Stimulated activated CD8-positive, alpha-beta memory T cell treated with anti-CD3 and anti-CD28 coated beads, Interleukin-7, amount 100 ng/mL, for 48 hours (primary cell): ENCODE data around the gene MFGE8.

Experiments
- DNase-seq, 2 donors: peaks; one replicate each; pipeline ENCODE4 v3.0.0-alpha.2; 2020; ENCODE audit warnings: low read depth in 1 of 2; ENCODE audit errors: extremely low read depth in 1 of 2

Gene MFGE8

GRCh38 chr15:88874684-88875083 is 38.5 kb downstream of the MFGE8 start:
- no peak for DNase-seq

DNA sequence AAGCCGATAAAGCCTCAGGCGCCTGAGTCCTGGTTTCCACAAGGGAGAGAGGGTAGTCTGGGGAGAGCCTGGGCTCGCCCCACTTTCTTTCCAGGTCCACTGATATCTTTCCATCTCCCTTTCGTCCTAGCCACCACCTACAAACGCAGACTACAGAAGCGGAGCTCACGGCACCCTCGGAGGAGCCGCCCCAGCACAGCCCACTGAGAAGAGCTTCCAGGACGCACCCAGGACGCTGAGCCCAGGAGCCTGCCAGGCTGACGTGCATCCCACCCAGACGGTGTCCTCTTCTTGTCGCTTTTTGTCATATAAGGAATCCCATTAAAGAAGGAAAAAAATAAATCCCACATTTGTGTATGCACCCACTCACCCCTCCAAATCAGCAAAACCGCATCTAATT is 38.9 kb downstream of the MFGE8 start:
- DNase-seq: no peak

DNA sequence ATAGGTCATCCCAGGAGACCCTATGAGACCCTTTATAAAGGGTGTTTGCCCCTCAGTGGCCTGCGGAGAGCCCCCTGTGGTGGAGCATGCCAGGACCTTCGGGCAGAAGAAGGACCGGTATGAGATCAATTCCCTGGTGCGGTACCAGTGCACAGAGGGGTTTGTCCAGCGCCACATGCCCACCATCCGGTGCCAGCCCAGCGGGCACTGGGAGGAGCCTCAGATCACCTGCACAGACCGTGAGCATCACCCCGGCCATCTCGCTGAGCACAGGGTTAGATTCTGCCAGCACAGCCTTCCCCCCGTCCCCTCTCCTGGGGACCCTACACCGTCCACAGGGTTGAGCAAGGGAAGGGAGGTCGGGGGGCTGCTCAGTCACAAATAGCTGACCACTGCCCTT is 39.4 kb downstream of the MFGE8 start:
- DNase-seq: no peak

DNA sequence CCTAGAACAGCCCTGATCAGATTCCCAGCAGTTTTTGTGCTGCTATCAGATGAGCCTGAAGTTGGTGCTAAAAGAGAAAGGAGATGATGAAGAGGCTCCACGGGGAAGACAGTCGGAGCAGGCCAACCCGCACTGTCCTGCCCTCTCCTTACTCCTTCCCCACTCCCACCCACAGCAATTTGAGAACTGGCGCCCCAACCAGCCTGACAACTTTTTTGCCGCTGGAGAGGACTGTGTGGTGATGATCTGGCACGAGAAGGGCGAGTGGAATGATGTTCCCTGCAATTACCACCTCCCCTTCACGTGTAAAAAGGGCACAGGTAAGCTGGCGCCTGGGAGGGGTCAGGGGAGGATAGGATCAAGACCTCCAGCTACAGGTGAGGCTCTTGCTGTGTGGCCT is 40.5 kb downstream of the MFGE8 start:
- no peak for DNase-seq

- no peak for DNase-seq
Measured at GRCh38 chr15:88872106-88872505, 41.1 kb downstream of the MFGE8 start.

DNA sequence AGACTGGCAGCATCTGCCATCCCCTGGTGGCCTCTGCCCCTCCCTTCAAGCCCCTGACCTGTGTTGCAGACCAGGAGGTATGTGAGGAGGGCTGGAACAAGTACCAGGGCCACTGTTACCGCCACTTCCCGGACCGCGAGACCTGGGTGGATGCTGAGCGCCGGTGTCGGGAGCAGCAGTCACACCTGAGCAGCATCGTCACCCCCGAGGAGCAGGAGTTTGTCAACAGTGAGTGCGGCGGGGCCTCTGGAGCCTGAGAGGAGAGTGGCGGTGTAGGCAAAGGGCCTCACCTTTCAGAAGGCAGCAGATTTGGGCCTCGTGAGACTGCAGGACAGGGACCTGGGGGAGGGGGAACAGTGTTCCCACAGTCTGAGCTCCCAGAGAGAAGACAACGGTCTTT is 41.9 kb downstream of the MFGE8 start:
- DNase-seq: no peak

DNA sequence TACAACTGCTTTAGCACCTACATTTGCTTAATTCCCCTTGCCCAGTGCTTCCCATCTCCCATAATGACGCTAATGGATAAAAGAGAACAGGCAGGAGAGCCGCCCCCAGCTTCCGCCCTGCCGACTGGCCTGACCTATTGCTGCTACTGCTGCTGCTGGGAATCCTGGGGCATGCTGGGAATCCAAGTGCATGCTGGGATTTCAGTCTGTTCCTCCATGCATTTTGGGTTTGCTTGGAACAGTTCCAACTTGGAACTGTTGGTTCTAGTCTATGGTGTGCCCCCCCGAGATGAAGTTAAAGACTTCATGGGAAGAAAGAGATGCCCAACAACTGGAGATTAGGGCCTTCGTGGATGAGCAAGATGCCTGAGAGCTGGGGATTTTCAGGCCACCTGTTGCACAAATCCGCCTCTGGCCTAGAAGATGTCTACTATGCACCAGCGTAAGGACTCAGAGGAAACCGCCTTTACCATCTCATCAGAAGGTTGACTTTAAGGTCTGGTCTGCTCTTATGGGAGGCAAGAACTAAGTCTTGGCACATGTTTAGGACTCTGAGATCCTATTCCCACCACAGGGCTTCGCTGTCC is 46.8 kb downstream of the MFGE8 start:
- DNase-seq: no peak

- no peak for DNase-seq
Measured at GRCh38 chr15:88865498-88866099, 47.6 kb downstream of the MFGE8 start.

DNA sequence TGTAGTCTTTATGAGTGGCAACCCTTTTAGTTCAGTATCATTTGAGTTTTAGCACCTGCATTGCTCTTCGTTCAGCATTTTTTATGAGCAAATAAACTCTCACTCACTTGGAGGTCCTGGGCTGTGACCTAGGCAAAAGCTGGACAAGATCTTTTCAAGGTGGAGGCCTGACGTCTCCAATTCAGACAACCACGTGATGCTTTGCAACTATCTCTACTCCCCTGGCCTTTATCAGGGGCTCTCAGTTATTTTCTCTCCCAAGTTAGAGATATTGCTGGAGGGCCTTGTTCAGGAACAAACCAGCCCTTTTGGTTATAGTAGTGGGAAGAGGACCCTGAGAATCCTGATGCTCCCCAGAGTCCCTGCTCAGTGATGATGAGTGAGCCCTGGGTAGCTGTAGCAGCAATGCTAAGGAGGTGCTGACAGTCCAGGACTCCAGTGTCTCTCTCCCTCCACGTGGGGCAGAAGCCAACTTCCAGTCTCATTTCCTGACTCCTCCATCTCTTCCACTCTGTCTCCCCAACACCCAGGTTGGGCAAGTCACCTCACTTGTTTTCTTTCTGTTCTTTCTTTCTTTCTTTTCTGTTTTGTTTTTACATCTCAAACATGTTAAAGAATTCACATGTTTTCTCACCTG is 48.2 kb downstream of the MFGE8 start:
- DNase-seq: no peak

DNA sequence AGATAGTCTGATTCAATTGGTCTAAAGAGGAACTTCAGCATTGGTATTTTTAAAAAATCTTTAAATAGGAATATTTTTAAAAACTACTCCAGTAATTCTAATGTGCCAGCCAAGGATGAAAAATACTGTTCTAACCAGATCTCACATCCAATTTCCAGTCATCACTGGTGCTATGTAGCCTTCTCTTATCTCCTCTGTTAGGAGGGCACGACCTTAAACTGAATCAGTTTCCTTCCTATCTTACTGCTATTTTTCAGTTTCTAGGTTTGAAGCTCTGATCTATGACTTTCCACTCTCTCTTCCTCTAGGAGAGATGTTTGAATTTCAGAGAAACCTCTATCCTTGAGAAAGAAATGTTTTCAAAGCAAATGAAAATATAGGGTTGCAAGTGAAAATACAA is 49.8 kb downstream of the MFGE8 start:
- DNase-seq: no peak

DNA sequence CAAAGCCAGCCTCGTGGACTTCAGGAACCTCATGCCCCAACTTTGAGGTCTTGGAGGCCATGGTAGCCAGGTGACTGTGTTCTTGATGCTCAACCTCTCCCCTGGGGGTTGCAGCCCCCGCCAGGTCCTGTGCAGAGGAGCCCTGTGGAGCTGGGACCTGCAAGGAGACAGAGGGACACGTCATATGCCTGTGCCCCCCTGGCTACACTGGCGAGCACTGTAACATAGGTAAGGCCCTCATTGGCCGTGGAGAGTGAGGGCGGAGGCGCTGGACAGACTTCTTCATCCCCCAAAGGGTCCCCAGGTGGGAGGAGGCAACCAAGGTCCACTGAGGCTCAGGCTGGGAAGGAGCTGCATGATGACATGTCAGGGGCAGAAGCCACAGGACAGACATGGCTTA is 53.0 kb downstream of the MFGE8 start:
- DNase-seq: no peak

DNA sequence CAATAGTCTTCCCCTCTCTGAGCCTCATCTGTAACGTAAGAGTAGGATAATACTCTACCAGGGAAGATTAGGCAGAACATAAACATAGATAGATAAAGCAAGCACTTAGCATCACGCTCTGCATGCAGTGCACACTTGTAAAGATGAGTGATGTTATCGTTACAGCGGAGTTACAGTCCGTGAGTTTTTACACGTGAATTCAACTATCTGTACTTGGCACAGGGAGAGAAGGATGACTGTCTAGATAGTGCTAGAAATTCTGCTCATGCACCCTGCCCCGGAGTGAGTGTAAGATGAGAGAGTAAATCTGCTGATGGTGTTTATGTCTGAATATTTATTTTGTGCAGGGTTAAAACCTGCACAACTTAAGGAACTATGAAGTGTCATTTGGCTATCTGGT is 53.6 kb downstream of the MFGE8 start:
- DNase-seq: no peak

- DNase-seq: no peak
Measured at GRCh38 chr15:88858934-88859333, 54.2 kb downstream of the MFGE8 start.

DNA sequence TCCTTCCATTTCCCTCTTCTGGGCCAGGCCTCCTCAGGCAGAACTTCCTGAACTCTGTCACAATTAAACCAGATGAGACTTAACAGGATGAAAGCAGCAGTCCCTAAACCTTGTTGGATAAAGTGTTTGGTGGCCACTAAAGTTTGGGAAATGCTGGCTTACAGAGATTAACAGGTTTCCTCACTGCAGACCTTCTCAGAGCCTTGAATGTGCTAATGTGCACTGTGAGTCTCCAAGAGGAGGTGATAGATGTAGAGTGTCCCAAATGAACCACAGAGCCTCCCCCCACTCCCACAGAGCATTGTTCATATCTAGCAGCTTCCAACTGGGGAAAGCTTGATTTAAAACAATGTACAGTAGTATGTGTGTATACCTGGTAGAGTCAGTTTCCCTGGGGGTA is 60.7 kb downstream of the MFGE8 start:
- no peak for DNase-seq

DNA sequence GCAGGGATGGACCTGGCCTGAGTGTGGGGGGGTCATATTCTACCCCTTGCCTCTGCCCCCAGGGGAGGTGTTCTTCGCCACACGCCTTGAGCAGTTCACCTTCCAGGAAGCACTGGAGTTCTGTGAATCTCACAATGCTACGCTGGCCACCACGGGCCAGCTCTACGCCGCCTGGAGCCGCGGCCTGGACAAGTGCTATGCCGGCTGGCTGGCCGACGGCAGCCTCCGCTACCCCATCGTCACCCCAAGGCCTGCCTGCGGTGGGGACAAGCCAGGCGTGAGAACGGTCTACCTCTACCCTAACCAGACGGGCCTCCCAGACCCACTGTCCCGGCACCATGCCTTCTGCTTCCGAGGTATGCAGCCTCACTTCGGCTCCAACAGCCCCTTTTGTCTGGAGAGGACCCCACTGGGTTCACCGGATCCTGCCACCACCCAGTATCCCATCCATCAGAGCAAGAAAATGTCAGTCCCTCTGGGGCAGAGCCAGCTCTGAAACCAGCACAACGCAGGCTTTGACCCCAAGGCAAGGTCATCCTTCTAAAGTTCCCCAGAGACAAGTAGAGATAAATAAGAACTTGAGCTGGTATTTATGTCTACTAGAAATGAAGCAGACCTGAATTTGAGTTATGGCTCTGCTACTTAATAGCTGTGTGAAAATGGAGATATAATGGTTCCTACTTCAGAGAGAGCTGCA is 63.7 kb downstream of the MFGE8 start:
- DNase-seq: no peak
